ENCODE measurements around the gene POLR1E. TPM values are rescaled to one million over a fixed set of nuclear protein-coding genes. Genes with fewer than 3 reads are reported as not detected.

The POLR1E gene
- total RNA-seq, 2 donors from 2014 or later = 16.9 to 18.5 TPM

- intact Hi-C loops (cut with DNase I) = no loop called here
- no peak for DNase-seq (ENCODE audit: low spot score)
Observed at GRCh38 chr9:37520641-37521040, 34.9 kb downstream of the POLR1E start.

GRCh38 chr9:37521111-37521510 lies 35.4 kb downstream of the POLR1E start:
- intact Hi-C loops (cut with DNase I) = no loop called here
- no peak for DNase-seq (ENCODE audit: low spot score)

GRCh38 chr9:37522971-37523370 lies 37.2 kb downstream of the POLR1E start:
- DNase-seq (ENCODE audit: low spot score) = no peak
- intact Hi-C loops (cut with DNase I) = no loop called here

- DNase-seq (ENCODE audit: low spot score) = no peak
- intact Hi-C loops (cut with DNase I) = no loop called here
Observed at GRCh38 chr9:37523916-37524315, 38.2 kb downstream of the POLR1E start.

GRCh38 chr9:37528652-37529471 lies 43.1 kb downstream of the POLR1E start:
- peak; percentile 43 for DNase-seq (ENCODE audit: low spot score)
- intact Hi-C loops (cut with DNase I) = no loop called here

- no peak for DNase-seq (ENCODE audit: low spot score)
- intact Hi-C loops (cut with DNase I) = no loop called here
Observed at GRCh38 chr9:37531699-37532098, 46.0 kb downstream of the POLR1E start.

- intact Hi-C loops (cut with DNase I) = no loop called here
- DNase-seq (ENCODE audit: low spot score) = no peak
Observed at GRCh38 chr9:37534412-37534811, 48.7 kb downstream of the POLR1E start.

- intact Hi-C loops (cut with DNase I) = no loop called here
- no peak for DNase-seq (ENCODE audit: low spot score)
Observed at GRCh38 chr9:37534901-37535300, 49.2 kb downstream of the POLR1E start.

- no peak for DNase-seq (ENCODE audit: low spot score)
- intact Hi-C loops (cut with DNase I) = loop anchor here in 1 of 2 donors (2.0 kb wide), 1 partner anchor 747 kb away; no protein-coding TSS in a partner anchor
Observed at GRCh38 chr9:37538099-37538498, 52.4 kb downstream of the POLR1E start.

- no peak for DNase-seq (ENCODE audit: low spot score)
- intact Hi-C loops (cut with DNase I) = loop anchor here in 1 of 2 donors (2.0 to 5.0 kb wide), 2 partner anchors 745 to 1032 kb away; no protein-coding TSS in a partner anchor
Observed at GRCh38 chr9:37539634-37540033, 53.9 kb downstream of the POLR1E start.

GRCh38 chr9:37540634-37541033 lies 54.9 kb downstream of the POLR1E start:
- no peak for DNase-seq (ENCODE audit: low spot score)
- intact Hi-C loops (cut with DNase I) = loop anchor here in 1 of 2 donors (5.0 kb wide), 1 partner anchor 1033 kb away; no protein-coding TSS in a partner anchor

GRCh38 chr9:37541465-37541864 lies 55.7 kb downstream of the POLR1E start:
- DNase-seq (ENCODE audit: low spot score) = no peak
- intact Hi-C loops (cut with DNase I) = loop anchor here in 1 of 2 donors (5.0 kb wide), 1 partner anchor 1034 kb away; no protein-coding TSS in a partner anchor

GRCh38 chr9:37542488-37542887 lies 56.7 kb downstream of the POLR1E start:
- intact Hi-C loops (cut with DNase I) = loop anchor here in 1 of 2 donors (5.0 kb wide), 1 partner anchor 1035 kb away; no protein-coding TSS in a partner anchor
- DNase-seq (ENCODE audit: low spot score) = no peak

GRCh38 chr9:37542895-37543294 lies 57.1 kb downstream of the POLR1E start:
- no peak for DNase-seq (ENCODE audit: low spot score)
- intact Hi-C loops (cut with DNase I) = loop anchor here in 1 of 2 donors (5.0 kb wide), 1 partner anchor 1036 kb away; no protein-coding TSS in a partner anchor

GRCh38 chr9:37543468-37543867 lies 57.7 kb downstream of the POLR1E start:
- intact Hi-C loops (cut with DNase I) = loop anchor here in 1 of 2 donors (5.0 kb wide), 1 partner anchor 1036 kb away; no protein-coding TSS in a partner anchor
- no peak for DNase-seq (ENCODE audit: low spot score)

- intact Hi-C loops (cut with DNase I) = no loop called here
- DNase-seq (ENCODE audit: low spot score) = no peak
Observed at GRCh38 chr9:37547328-37547878, 61.7 kb downstream of the POLR1E start.

GRCh38 chr9:37549527-37549926 lies 63.8 kb downstream of the POLR1E start:
- intact Hi-C loops (cut with DNase I) = no loop called here
- no peak for DNase-seq (ENCODE audit: low spot score)

- no peak for DNase-seq (ENCODE audit: low spot score)
Observed at GRCh38 chr9:37550781-37551180, 65.0 kb downstream of the POLR1E start.

GRCh38 chr9:37551468-37551867 lies 65.7 kb downstream of the POLR1E start:
- no peak for DNase-seq (ENCODE audit: low spot score)
- intact Hi-C loops (cut with DNase I) = no loop called here

More at GRCh38 chr9:37550781-37551180, 65.0 kb downstream of the POLR1E start:
- intact Hi-C loops (cut with DNase I) = no loop called here

GRCh38 chr9:37551888-37552287 lies 66.1 kb downstream of the POLR1E start:
- DNase-seq (ENCODE audit: low spot score) = no peak
- intact Hi-C loops (cut with DNase I) = no loop called here
